Measurements from ENCODE around the gene WDR12.
"Not testable (repeated sequence)": the region's sequence is repeated elsewhere in the genome, so short reads cannot be mapped to it uniquely, and the experiment has no call there.

WDR12 gene

DNA sequence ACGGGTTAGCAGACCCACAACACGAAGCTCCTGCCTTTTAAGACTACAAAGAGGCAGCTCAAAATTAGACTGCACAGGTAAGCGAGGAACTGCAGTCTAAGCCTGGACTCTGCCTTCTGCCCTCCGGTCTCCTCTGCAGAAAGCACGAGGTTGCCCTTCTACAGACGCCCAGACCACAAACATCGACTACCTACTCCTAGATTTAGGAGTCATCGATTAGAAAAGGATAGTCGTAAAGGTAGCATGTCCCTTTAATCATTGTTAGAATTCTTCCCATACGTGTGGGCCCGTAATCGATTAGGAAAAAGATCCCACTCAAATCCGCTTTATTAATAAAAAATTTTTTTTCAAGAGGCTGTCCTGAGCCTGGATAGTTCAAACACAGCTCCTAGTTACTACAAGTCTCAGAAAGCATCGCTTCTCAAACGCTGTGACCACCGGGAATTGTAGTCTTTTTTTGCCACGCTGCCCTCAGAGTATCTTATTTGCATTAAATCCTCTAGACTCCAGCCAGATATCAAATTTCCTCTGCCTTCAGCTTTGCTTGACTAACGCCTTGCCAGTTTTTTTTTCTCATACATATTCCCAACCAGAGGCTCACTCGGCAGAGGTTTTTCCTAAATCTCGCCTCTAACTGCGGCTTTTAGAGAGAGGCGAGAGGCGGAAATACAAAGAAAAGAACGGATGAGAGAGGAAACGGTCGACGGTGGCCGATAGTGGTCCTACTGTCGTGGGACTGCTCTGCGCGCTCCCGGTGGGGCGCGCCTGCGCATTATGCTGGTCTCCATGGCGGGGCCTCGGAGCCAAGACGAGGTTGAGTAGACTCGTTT is at the start of gene WDR12, which contains the start of gene CARF:
Gene WDR12 (minus strand): TSS at position 162 of the 830 bp plus-strand sequence. CDS start 197 bp downstream, outside the sequence.
Gene CARF (plus strand): TSS at position 764 of the 830 bp plus-strand sequence. CDS start 29,628 bp downstream, outside the sequence.
- peak within 1 kb of the TSS; percentile 88 for H3K27ac ChIP-seq (ENCODE audit: low read depth, low read length)
- no peaks in the 10 kb centered on the region for H3K36me3 ChIP-seq (ENCODE audit: control insufficient read depth, insufficient read depth, low read length)
- H3K9ac ChIP-seq (ENCODE audit: low read length) = peak within 1 kb of the TSS; percentile 66
- peaks cover 3% of the 10 kb centered on the region for H3K4me1 ChIP-seq (ENCODE audit: control insufficient read depth, insufficient read depth, low read length)
- peak within 1 kb of the TSS; percentile 80 for H3K4me3 ChIP-seq (ENCODE audit: low read length)
- H3K27me3 ChIP-seq (ENCODE audit: control insufficient read depth, insufficient read depth, low read length) = no peaks in the 10 kb centered on the region

- no peaks in the 10 kb centered on the region for H3K4me1 ChIP-seq (ENCODE audit: control insufficient read depth, insufficient read depth, low read length)
- no peak overlapping the region for H3K4me3 ChIP-seq (ENCODE audit: low read length)
- H3K36me3 ChIP-seq (ENCODE audit: control insufficient read depth, insufficient read depth, low read length) = no peaks in the 10 kb centered on the region
- H3K27ac ChIP-seq (ENCODE audit: low read depth, low read length) = no peak overlapping the region
- H3K9ac ChIP-seq (ENCODE audit: low read length) = no peak overlapping the region
- no peaks in the 10 kb centered on the region for H3K27me3 ChIP-seq (ENCODE audit: control insufficient read depth, insufficient read depth, low read length)
These were observed 49.1 kb upstream of the WDR12 start for GRCh38 chr2:202960524-202960923.

DNA sequence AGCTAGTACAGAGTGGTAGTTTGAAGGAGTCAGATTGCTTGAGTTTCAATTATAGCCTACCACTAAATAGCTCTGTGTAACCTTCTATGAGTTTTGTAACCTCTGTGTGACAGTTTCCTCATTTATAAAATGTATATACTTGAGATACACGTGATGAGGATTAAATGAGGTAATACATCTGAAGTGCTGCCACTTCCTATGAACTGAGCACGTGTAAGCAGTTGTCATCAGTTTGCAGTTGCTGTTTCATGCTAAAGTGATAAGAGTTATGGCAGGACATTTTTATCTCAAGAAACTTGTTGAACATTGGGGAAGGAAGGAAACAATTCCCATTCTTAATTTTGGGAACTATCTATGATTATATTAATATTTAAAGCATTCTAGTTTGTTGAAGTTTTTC is 39.1 kb upstream of the WDR12 start:
- H3K4me3 ChIP-seq (ENCODE audit: low read length) = no peak overlapping the region
- no peak overlapping the region for H3K27ac ChIP-seq (ENCODE audit: low read depth, low read length)
- no peak overlapping the region for H3K9ac ChIP-seq (ENCODE audit: low read length)
- H3K4me1 ChIP-seq (ENCODE audit: control insufficient read depth, insufficient read depth, low read length) = no peaks in the 10 kb centered on the region
- H3K27me3 ChIP-seq (ENCODE audit: control insufficient read depth, insufficient read depth, low read length) = no peaks in the 10 kb centered on the region
- no peaks in the 10 kb centered on the region for H3K36me3 ChIP-seq (ENCODE audit: control insufficient read depth, insufficient read depth, low read length)

DNA sequence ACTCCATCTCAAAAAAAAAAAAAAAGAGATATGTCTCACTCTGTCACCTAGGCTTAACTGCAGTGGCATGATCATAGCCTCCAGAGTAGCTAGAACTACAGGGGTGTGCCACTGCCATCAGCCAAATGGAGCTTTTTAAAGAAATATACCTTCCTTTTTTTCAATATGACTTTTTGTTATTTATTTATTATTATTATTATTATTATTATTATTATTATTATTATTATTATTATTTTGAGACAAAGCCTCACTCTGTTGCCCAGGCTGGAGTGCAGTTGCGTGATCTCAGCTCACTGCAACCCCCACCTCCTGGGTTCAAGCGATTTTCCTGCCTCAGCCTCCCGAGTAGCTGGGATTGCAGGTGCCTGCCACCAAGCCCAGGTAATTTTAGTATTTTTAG is 37.9 kb upstream of the WDR12 start:
- H3K27ac ChIP-seq (ENCODE audit: low read depth, low read length); H3K4me3 ChIP-seq (ENCODE audit: low read length); H3K9ac ChIP-seq (ENCODE audit: low read length); H3K36me3 ChIP-seq (ENCODE audit: control insufficient read depth, insufficient read depth, low read length); H3K4me1 ChIP-seq (ENCODE audit: control insufficient read depth, insufficient read depth, low read length); H3K27me3 ChIP-seq (ENCODE audit: control insufficient read depth, insufficient read depth, low read length): not testable (repeated sequence)

- H3K27ac ChIP-seq (ENCODE audit: low read depth, low read length) = no peak overlapping the region
- no peak overlapping the region for H3K4me3 ChIP-seq (ENCODE audit: low read length)
- H3K27me3 ChIP-seq (ENCODE audit: control insufficient read depth, insufficient read depth, low read length) = no peaks in the 10 kb centered on the region
- no peaks in the 10 kb centered on the region for H3K4me1 ChIP-seq (ENCODE audit: control insufficient read depth, insufficient read depth, low read length)
- peaks cover 4% of the 10 kb centered on the region for H3K36me3 ChIP-seq (ENCODE audit: control insufficient read depth, insufficient read depth, low read length)
- H3K9ac ChIP-seq (ENCODE audit: low read length) = no peak overlapping the region
These were observed 34.0 kb upstream of the WDR12 start for GRCh38 chr2:202945497-202945896.

- Histone ChIP-seq H3K4me3 (ENCODE audit: low read length) (no peak overlapping the region), H3K27me3 (ENCODE audit: control insufficient read depth, insufficient read depth, low read length) (no peaks in the 10 kb centered on the region), H3K4me1 (ENCODE audit: control insufficient read depth, insufficient read depth, low read length) (no peaks in the 10 kb centered on the region), H3K9ac (ENCODE audit: low read length) (no peak overlapping the region), H3K27ac (ENCODE audit: low read depth, low read length) (no peak overlapping the region), H3K36me3 (ENCODE audit: control insufficient read depth, insufficient read depth, low read length) (peaks cover 4% of the 10 kb centered on the region)
These were observed 33.3 kb upstream of the WDR12 start for GRCh38 chr2:202944816-202945215.

- H3K9ac ChIP-seq (ENCODE audit: low read length) = no peak overlapping the region
- H3K4me3 ChIP-seq (ENCODE audit: low read length) = no peak overlapping the region
- H3K36me3 ChIP-seq (ENCODE audit: control insufficient read depth, insufficient read depth, low read length) = peaks cover 4% of the 10 kb centered on the region
- no peak overlapping the region for H3K27ac ChIP-seq (ENCODE audit: low read depth, low read length)
- no peaks in the 10 kb centered on the region for H3K4me1 ChIP-seq (ENCODE audit: control insufficient read depth, insufficient read depth, low read length)
- H3K27me3 ChIP-seq (ENCODE audit: control insufficient read depth, insufficient read depth, low read length) = no peaks in the 10 kb centered on the region
These were observed 32.9 kb upstream of the WDR12 start for GRCh38 chr2:202944408-202944807.

DNA sequence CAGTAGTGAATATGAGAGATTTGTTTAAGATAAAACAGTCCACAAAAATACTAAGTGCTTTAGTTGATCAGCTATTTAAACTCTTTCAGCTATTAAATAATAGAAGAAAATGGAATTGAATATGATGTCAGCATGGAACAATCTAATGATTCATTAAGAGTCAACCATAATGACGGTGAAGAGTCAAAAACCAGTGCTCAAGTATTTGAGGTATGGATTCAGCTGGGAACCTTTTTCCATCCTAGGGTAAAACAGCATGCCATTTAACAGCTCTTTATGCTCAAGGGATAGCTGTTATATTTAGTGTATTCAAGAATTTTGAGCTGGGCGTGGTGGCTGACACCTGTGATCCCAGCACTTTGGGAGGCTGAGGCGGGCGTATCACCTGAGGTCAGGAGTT is 30.3 kb upstream of the WDR12 start:
- no peak overlapping the region for H3K9ac ChIP-seq (ENCODE audit: low read length)
- no peaks in the 10 kb centered on the region for H3K4me1 ChIP-seq (ENCODE audit: control insufficient read depth, insufficient read depth, low read length)
- no peak overlapping the region for H3K27ac ChIP-seq (ENCODE audit: low read depth, low read length)
- H3K36me3 ChIP-seq (ENCODE audit: control insufficient read depth, insufficient read depth, low read length) = peaks cover 4% of the 10 kb centered on the region
- H3K4me3 ChIP-seq (ENCODE audit: low read length) = no peak overlapping the region
- H3K27me3 ChIP-seq (ENCODE audit: control insufficient read depth, insufficient read depth, low read length) = no peaks in the 10 kb centered on the region

GRCh38 chr2:202938960-202939359 is 27.5 kb upstream of the WDR12 start:
- Histone ChIP-seq H3K27ac (ENCODE audit: low read depth, low read length) (no peak overlapping the region), H3K27me3 (ENCODE audit: control insufficient read depth, insufficient read depth, low read length) (no peaks in the 10 kb centered on the region), H3K36me3 (ENCODE audit: control insufficient read depth, insufficient read depth, low read length) (peaks cover 7% of the 10 kb centered on the region), H3K4me1 (ENCODE audit: control insufficient read depth, insufficient read depth, low read length) (no peaks in the 10 kb centered on the region), H3K9ac (ENCODE audit: low read length) (no peak overlapping the region), H3K4me3 (ENCODE audit: low read length) (no peak overlapping the region)

DNA sequence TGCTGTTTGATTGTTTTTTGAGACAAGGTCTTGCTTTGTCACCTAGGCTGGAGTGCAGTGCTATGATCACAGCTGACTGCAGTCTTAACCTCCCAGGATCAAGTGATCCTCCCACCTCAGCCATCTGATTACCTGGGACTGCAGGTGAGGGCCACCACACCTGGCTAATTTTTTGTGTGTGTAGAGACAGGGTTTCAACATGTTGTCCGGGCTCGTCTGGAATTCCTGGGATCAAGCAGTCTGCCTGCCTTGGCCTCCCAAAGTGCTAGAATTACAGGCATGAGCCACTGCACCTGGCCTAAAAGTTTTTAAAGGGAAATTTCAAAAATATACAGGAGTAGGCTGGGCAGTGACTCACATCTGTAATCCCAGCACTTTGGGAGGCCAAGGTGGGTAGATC is 23.0 kb upstream of the WDR12 start:
- no peak overlapping the region for H3K27ac ChIP-seq (ENCODE audit: low read depth, low read length)
- H3K9ac ChIP-seq (ENCODE audit: low read length) = no peak overlapping the region
- H3K4me1 ChIP-seq (ENCODE audit: control insufficient read depth, insufficient read depth, low read length) = no peaks in the 10 kb centered on the region
- peaks cover 3% of the 10 kb centered on the region for H3K36me3 ChIP-seq (ENCODE audit: control insufficient read depth, insufficient read depth, low read length)
- no peaks in the 10 kb centered on the region for H3K27me3 ChIP-seq (ENCODE audit: control insufficient read depth, insufficient read depth, low read length)
- no peak overlapping the region for H3K4me3 ChIP-seq (ENCODE audit: low read length)

- H3K9ac ChIP-seq (ENCODE audit: low read length) = no peak overlapping the region
- no peak overlapping the region for H3K4me3 ChIP-seq (ENCODE audit: low read length)
- H3K27me3 ChIP-seq (ENCODE audit: control insufficient read depth, insufficient read depth, low read length) = no peaks in the 10 kb centered on the region
- no peak overlapping the region for H3K27ac ChIP-seq (ENCODE audit: low read depth, low read length)
- H3K36me3 ChIP-seq (ENCODE audit: control insufficient read depth, insufficient read depth, low read length) = peaks cover 3% of the 10 kb centered on the region
- H3K4me1 ChIP-seq (ENCODE audit: control insufficient read depth, insufficient read depth, low read length) = no peaks in the 10 kb centered on the region
These were observed 22.5 kb upstream of the WDR12 start for GRCh38 chr2:202933958-202934357.

DNA sequence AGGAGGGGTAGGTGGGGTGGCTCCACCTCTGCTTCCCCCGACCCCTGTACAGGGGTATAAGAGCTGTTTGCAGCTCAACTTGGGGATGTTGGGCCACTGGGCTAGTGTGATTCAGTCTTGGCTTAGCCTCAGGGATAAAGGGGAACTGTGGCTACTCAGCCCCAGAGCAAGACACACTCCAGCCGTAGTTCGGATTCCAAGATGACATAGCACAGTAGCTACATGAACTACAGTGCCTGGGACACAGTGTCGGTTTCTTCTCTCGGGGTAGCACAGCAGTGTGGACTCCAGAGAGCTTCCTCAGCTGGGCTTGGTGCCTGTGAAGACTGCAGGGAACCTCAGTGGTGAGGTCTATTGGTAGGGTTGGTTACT is 21.7 kb upstream of the WDR12 start:
- Histone ChIP-seq H3K36me3 (ENCODE audit: control insufficient read depth, insufficient read depth, low read length) (peaks cover 3% of the 10 kb centered on the region), H3K4me1 (ENCODE audit: control insufficient read depth, insufficient read depth, low read length) (no peaks in the 10 kb centered on the region), H3K27ac (ENCODE audit: low read depth, low read length) (no peak overlapping the region), H3K9ac (ENCODE audit: low read length) (no peak overlapping the region), H3K4me3 (ENCODE audit: low read length) (no peak overlapping the region), H3K27me3 (ENCODE audit: control insufficient read depth, insufficient read depth, low read length) (no peaks in the 10 kb centered on the region)
